ENCODE results near the gene GRM3. TPM values are rescaled to one million over a fixed set of nuclear protein-coding genes. Genes with fewer than 3 reads are reported as not detected.

GRM3 gene
- total RNA-seq, 1 donor from 2014 or later: not detected

DNA sequence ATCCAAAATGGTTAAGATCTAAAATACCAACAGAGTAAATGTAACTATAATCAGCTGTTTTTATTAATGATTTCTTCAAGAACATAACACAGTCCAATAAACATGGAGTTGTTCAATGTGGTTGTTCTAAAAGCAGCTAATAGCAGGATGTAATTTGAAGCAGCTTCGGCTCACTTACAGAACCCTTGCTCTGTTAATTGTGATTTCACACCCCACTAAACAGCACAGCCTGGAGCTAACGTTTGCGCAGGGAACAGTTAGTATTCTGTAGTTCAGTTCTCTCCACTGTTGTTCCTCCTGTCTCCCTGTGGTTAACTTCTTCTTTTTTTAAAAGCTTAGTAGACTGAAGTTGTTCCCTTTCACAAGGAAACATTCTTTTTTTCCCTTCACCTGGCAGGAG, 104.0 kb downstream of the GRM3 start:
- no peak for DNase-seq (ENCODE audit: low read depth)
- H3K36me3 ChIP-seq (ENCODE audit: control insufficient read depth, insufficient read depth, low read length): no peaks in the 10 kb centered on the region
- TF ChIP-seq, protein P1, sequence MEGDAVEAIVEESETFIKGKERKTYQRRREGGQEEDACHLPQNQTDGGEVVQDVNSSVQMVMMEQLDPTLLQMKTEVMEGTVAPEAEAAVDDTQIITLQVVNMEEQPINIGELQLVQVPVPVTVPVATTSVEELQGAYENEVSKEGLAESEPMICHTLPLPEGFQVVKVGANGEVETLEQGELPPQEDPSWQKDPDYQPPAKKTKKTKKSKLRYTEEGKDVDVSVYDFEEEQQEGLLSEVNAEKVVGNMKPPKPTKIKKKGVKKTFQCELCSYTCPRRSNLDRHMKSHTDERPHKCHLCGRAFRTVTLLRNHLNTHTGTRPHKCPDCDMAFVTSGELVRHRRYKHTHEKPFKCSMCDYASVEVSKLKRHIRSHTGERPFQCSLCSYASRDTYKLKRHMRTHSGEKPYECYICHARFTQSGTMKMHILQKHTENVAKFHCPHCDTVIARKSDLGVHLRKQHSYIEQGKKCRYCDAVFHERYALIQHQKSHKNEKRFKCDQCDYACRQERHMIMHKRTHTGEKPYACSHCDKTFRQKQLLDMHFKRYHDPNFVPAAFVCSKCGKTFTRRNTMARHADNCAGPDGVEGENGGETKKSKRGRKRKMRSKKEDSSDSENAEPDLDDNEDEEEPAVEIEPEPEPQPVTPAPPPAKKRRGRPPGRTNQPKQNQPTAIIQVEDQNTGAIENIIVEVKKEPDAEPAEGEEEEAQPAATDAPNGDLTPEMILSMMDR (IDR thresholded peaks at IDR 0.05; ENCODE audit: insufficient read depth, low read length, severe bottlenecking): no peak
- FAIRE-seq: no peak
- H3K27me3 ChIP-seq (ENCODE audit: control insufficient read depth, insufficient read depth, low read length): no peaks in the 10 kb centered on the region
- no peak overlapping the region for H3K4me3 ChIP-seq (ENCODE audit: low read depth, low read length)

- TF ChIP-seq, protein P1 (IDR thresholded peaks at IDR 0.05; ENCODE audit: insufficient read depth, low read length, severe bottlenecking): no peak
- H3K4me3 ChIP-seq (ENCODE audit: low read depth, low read length): no peak overlapping the region
- no peaks in the 10 kb centered on the region for H3K36me3 ChIP-seq (ENCODE audit: control insufficient read depth, insufficient read depth, low read length)
- DNase-seq (ENCODE audit: low read depth) (no peak), FAIRE-seq (no peak)
- H3K27me3 ChIP-seq (ENCODE audit: control insufficient read depth, insufficient read depth, low read length): no peaks in the 10 kb centered on the region
These were observed 104.5 kb downstream of the GRM3 start for GRCh38 chr7:86748201-86748600.

- FAIRE-seq (no peak), DNase-seq (ENCODE audit: low read depth) (no peak)
- H3K27me3 ChIP-seq (ENCODE audit: control insufficient read depth, insufficient read depth, low read length): no peaks in the 10 kb centered on the region
- no peak overlapping the region for H3K4me3 ChIP-seq (ENCODE audit: low read depth, low read length)
- no peaks in the 10 kb centered on the region for H3K36me3 ChIP-seq (ENCODE audit: control insufficient read depth, insufficient read depth, low read length)
- TF ChIP-seq, protein P1 (IDR thresholded peaks at IDR 0.05; ENCODE audit: insufficient read depth, low read length, severe bottlenecking): no peak
These were observed 105.4 kb downstream of the GRM3 start for GRCh38 chr7:86748843-86749719.

DNA sequence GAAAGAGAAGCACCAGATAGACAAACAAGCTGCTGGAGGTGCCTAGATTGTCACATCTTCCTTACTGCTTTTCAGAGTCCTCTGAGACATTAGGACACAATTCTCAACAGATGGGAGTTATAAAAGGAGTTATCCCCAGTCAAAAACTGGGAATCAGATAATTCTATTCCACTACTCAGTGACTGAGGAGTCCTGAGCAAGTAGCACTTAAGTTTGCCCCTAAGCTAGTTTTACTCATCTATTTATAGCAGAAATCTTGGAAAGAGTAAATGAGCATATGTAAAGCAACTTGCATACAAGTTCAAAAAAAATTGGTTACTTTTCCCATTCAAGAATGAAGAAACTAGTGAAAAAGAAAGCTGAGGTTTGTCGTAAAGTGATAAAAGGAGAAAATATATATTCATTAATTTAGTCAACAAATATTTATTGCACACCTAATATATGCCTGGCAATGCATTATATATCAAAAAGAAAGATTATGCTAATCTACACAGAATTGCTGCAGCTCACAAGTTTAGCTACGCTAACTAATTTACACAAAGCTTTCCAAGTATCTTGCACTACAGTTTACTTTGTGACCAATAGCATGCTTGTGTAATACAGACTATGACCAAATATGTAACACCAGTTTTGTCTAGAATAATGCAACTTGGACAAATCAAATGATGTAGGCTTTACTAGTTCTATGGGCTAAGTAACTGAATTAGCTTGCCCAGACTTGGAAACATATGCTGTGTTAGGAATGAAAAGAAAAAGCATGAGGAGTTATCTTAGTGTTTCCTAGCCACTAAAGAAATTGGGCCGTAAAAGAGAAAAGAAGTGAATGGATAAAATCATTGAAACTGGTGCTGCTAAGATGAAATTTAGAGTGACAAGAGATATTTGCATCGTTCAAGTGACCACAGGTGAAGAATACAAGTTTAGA, 106.3 kb downstream of the GRM3 start:
- TF ChIP-seq, protein P1 (IDR thresholded peaks at IDR 0.05; ENCODE audit: insufficient read depth, low read length, severe bottlenecking): no peak
- no peak for FAIRE-seq

DNA sequence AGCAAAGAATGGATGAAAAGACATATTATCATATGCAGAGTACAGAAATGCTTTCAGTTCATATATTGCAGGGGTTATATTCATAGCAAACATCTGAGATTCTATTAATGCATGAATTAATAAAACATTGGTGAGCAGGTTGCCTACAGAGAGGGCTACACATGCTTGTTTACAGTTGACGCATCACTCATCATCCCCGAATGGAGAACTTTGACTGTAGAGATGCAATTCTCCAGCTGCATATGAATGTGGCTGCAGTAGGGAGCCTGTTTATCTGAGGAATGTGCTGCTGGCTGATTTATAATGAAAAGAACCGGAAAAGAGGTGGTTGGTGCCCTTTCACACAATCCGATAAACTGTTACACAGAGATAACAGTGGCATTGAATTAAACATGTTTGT, 116.5 kb downstream of the GRM3 start:
- no peak overlapping the region for H3K4me3 ChIP-seq (ENCODE audit: low read depth, low read length)
- H3K36me3 ChIP-seq (ENCODE audit: control insufficient read depth, insufficient read depth, low read length): no peaks in the 10 kb centered on the region
- FAIRE-seq: no peak
- no peaks in the 10 kb centered on the region for H3K27me3 ChIP-seq (ENCODE audit: control insufficient read depth, insufficient read depth, low read length)
- no peak for DNase-seq (ENCODE audit: low read depth)
- TF ChIP-seq, protein P1 (IDR thresholded peaks at IDR 0.05; ENCODE audit: insufficient read depth, low read length, severe bottlenecking): no peak

More for the DNA sequence above, 106.3 kb downstream of the GRM3 start:
- Histone ChIP-seq H3K4me3 (ENCODE audit: low read depth, low read length) (no peak overlapping the region), H3K36me3 (ENCODE audit: control insufficient read depth, insufficient read depth, low read length) (no peaks in the 10 kb centered on the region), H3K27me3 (ENCODE audit: control insufficient read depth, insufficient read depth, low read length) (no peaks in the 10 kb centered on the region)
- DNase-seq (ENCODE audit: low read depth): no peak
